HepG2 (cell line): ENCODE measurements around the gene CDH1. TPM values are rescaled to one million over a fixed set of nuclear protein-coding genes. Genes with fewer than 3 reads are reported as not detected.

ENCODE experiments used
- CENPT ChIP-seq: sonication (generic); formaldehyde crosslinking; IDR thresholded peaks from 2 replicates; pipeline ENCODE4 v1.8.0; 2022; ENCODE audit warnings: low read depth, mild to moderate bottlenecking, moderate library complexity, missing genetic modification reagents
- DRAP1 ChIP-seq: IDR thresholded peaks from 2 replicates; pipeline ENCODE4 v1.6.1; 2016; ENCODE audit warnings: missing genetic modification reagents, missing compliant biosample characterization
- GFI1 ChIP-seq: sonication (generic); formaldehyde crosslinking; IDR thresholded peaks from 2 replicates; pipeline ENCODE4 v1.5.0; 2020; ENCODE audit warnings: missing genetic modification reagents, mild to moderate bottlenecking, borderline replicate concordance
- HMGXB4 ChIP-seq, 2 experiments: sonication (generic) in 1 of 2; formaldehyde crosslinking in 1 of 2; IDR thresholded peaks; 2 replicates each; pipeline versions ENCODE4 v1.4.0 to v1.6.1; 2018 to 2020; ENCODE audit warnings: missing genetic modification reagents in 2 of 2, borderline replicate concordance in 1 of 2, low read depth in 1 of 2, mild to moderate bottlenecking in 1 of 2, missing biosample characterization in 1 of 2
- KLF12 ChIP-seq: sonication (generic); formaldehyde crosslinking; IDR thresholded peaks from 2 replicates; pipeline ENCODE4 v1.4.0; 2020; ENCODE audit warnings: missing genetic modification reagents, borderline replicate concordance
- NFKB2 ChIP-seq: sonication (generic); formaldehyde crosslinking; IDR thresholded peaks from 2 replicates; pipeline ENCODE4 v1.4.0; 2020; ENCODE audit warnings: missing genetic modification reagents, borderline replicate concordance
- NFYB ChIP-seq: sonication (generic); formaldehyde crosslinking; IDR thresholded peaks from 2 replicates; pipeline ENCODE4 v1.4.0; 2020; ENCODE audit warnings: missing genetic modification reagents
- RARG ChIP-seq: sonication (generic); formaldehyde crosslinking; IDR thresholded peaks from 2 replicates; pipeline ENCODE4 v1.4.0; 2020; ENCODE audit warnings: low read depth, mild to moderate bottlenecking, missing genetic modification reagents
- RBFOX2 ChIP-seq: fragments of 200-400 bp; formaldehyde crosslinking; IDR thresholded peaks from 2 replicates; pipeline ENCODE4 v1.6.1; 2017; ENCODE audit warnings: low read depth, mild to moderate bottlenecking, low read length
- USF2 ChIP-seq, 2 experiments: sonication (generic) in 1 of 2; formaldehyde crosslinking in 1 of 2; IDR thresholded peaks; 2 replicates each; pipeline versions ENCODE4 v1.5.1 to v1.6.1; 2011 to 2020; ENCODE audit warnings: borderline replicate concordance in 1 of 2, low read depth in 1 of 2, low read length in 1 of 2, mild to moderate bottlenecking in 1 of 2, missing genetic modification reagents in 1 of 2, moderate library complexity in 1 of 2
- ZNF337 ChIP-seq: sonication (generic); formaldehyde crosslinking; IDR thresholded peaks from 2 replicates; pipeline ENCODE4 v1.5.1; 2020; ENCODE audit warnings: missing genetic modification reagents, low read depth, mild to moderate bottlenecking, borderline replicate concordance
- ZNF446 ChIP-seq: sonication (generic); formaldehyde crosslinking; IDR thresholded peaks from 2 replicates; pipeline ENCODE4 v1.5.0; 2020; ENCODE audit warnings: mild to moderate bottlenecking, missing genetic modification reagents
- ZNF709 ChIP-seq: sonication (generic); formaldehyde crosslinking; IDR thresholded peaks from 2 replicates; pipeline ENCODE4 v1.5.0; 2020; ENCODE audit warnings: mild to moderate bottlenecking, missing genetic modification reagents
- ZSCAN25 ChIP-seq: sonication (generic); formaldehyde crosslinking; IDR thresholded peaks from 2 replicates; pipeline ENCODE4 v1.8.0; 2022; ENCODE audit warnings: mild to moderate bottlenecking, missing genetic modification reagents
- polyA plus RNA-seq, 8 experiments: library from polyadenylated mRNA; depleted of rRNA in 3 of 8; stranded (reverse) in 7 of 8; unstranded in 1 of 8; fragments of >200 nt; fragmentation: Illumina TruSeq in 4 of 8; extraction: Trizol in 4 of 8; gene quantifications; 2 replicates each; pipeline versions ENCODE4 v1.2.1 to v1.2.3, GENCODE V29; 2011 to 2016; ENCODE audit warnings: low read depth in 4 of 8, missing spikeins in 1 of 8, mixed read lengths in 1 of 8; ENCODE audit not compliant: insufficient read depth in 1 of 8
- total RNA-seq, 5 experiments: library from RNA; depleted of rRNA; stranded (reverse); fragments of >200 nt; fragmentation: Illumina TruSeq; extraction: Trizol; gene quantifications; 2 replicates each; pipeline ENCODE4 v1.2.3, GENCODE V29; 2016; ENCODE audit warnings: low read depth in 1 of 5
- TF ChIP-seq, protein P1 (sequence below), 2 experiments: fragments of 450-650 bp in 1 of 2; sonication (generic) in 1 of 2; formaldehyde crosslinking; IDR thresholded peaks; 2 replicates each; pipeline versions ENCODE4 v1.5.0 to v1.8.0; 2020 to 2022; ENCODE audit warnings: mild to moderate bottlenecking in 1 of 2, missing genetic modification reagents in 1 of 2
- TF ChIP-seq, protein P2 (sequence below): sonication (generic); formaldehyde crosslinking; IDR thresholded peaks from 2 replicates; pipeline ENCODE4 v1.5.0; 2020; ENCODE audit warnings: missing genetic modification reagents, mild to moderate bottlenecking, borderline replicate concordance
- TF ChIP-seq, protein P3 (sequence below): sonication (generic); formaldehyde crosslinking; IDR thresholded peaks from 2 replicates; pipeline ENCODE4 v1.4.0; 2020; ENCODE audit warnings: mild to moderate bottlenecking, low read depth, missing genetic modification reagents
- TF ChIP-seq, protein P4 (sequence below): sonication (generic); IDR thresholded peaks from 2 replicates; pipeline ENCODE4 v1.6.1; 2016; ENCODE audit warnings: low read depth, borderline replicate concordance

Gene CDH1
- total and polyA plus RNA-seq, 2 of the 13 experiments (the other 11 are each of a cell fraction or from before 2014, with no cell fraction given): 0.95 to 9.8 TPM

DNA sequence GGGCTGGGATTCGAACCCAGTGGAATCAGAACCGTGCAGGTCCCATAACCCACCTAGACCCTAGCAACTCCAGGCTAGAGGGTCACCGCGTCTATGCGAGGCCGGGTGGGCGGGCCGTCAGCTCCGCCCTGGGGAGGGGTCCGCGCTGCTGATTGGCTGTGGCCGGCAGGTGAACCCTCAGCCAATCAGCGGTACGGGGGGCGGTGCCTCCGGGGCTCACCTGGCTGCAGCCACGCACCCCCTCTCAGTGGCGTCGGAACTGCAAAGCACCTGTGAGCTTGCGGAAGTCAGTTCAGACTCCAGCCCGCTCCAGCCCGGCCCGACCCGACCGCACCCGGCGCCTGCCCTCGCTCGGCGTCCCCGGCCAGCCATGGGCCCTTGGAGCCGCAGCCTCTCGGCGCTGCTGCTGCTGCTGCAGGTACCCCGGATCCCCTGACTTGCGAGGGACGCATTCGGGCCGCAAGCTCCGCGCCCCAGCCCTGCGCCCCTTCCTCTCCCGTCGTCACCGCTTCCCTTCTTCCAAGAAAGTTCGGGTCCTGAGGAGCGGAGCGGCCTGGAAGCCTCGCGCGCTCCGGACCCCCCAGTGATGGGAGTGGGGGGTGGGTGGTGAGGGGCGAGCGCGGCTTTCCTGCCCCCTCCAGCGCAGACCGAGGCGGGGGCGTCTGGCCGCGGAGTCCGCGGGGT, at the start of gene CDH1 (continued):
- no peak for TF ChIP-seq USF2 (IDR thresholded peaks at IDR 0.05; ENCODE audit: low read depth, low read length)
- no peak; the same call in none of the 2 replicates for TF ChIP-seq USF2 (CRISPR knock-in tag; IDR thresholded peaks at IDR 0.05; ENCODE audit: borderline replicate concordance)
- peak; percentile 83 for TF ChIP-seq NFYB
- TF ChIP-seq RARG (CRISPR knock-in tag): no peak
- 0 out of 2 replicates have a peak, but pooled peaks have one; percentile 40 for TF ChIP-seq ZSCAN25 (CRISPR knock-in tag)
- no peak for TF ChIP-seq GFI1 (CRISPR knock-in tag)
- peak; percentile 21; the same call in 1 of the 2 replicates for TF ChIP-seq KLF12 (CRISPR knock-in tag)
- TF ChIP-seq, protein P1, sequence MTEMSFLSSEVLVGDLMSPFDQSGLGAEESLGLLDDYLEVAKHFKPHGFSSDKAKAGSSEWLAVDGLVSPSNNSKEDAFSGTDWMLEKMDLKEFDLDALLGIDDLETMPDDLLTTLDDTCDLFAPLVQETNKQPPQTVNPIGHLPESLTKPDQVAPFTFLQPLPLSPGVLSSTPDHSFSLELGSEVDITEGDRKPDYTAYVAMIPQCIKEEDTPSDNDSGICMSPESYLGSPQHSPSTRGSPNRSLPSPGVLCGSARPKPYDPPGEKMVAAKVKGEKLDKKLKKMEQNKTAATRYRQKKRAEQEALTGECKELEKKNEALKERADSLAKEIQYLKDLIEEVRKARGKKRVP (CRISPR knock-in tag; IDR thresholded peaks at IDR 0.05): no peak
- 0 out of 4 replicates have a peak, but pooled peaks of 1 of the 2 experiments have one; percentile 42 for TF ChIP-seq HMGXB4 (CRISPR knock-in tag; IDR thresholded peaks at IDR 0.05; ENCODE audit: borderline replicate concordance in 1 of 2, low read depth in 1 of 2)
- TF ChIP-seq RBFOX2: 0 out of 2 replicates have a peak, but pooled peaks have one; percentile 21
- TF ChIP-seq CENPT (CRISPR knock-in tag): no peak
- TF ChIP-seq DRAP1 (CRISPR knock-in tag): peak; percentile 44
- TF ChIP-seq ZNF709 (CRISPR knock-in tag): peak; percentile 74; the same call in 1 of the 2 replicates
- TF ChIP-seq, protein P2, sequence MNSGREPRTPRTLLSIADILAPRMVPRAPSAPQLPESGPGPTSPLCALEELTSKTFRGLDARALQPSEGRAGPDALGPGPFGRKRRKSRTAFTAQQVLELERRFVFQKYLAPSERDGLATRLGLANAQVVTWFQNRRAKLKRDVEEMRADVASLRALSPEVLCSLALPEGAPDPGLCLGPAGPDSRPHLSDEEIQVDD (CRISPR knock-in tag): peak; percentile 71; the same call in 1 of the 2 replicates
- TF ChIP-seq, protein P3, sequence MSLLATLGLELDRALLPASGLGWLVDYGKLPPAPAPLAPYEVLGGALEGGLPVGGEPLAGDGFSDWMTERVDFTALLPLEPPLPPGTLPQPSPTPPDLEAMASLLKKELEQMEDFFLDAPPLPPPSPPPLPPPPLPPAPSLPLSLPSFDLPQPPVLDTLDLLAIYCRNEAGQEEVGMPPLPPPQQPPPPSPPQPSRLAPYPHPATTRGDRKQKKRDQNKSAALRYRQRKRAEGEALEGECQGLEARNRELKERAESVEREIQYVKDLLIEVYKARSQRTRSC (CRISPR knock-in tag): 0 out of 2 replicates have a peak, but pooled peaks have one; percentile 67
- peak; percentile 29; the same call in 1 of the 2 replicates for TF ChIP-seq NFKB2 (CRISPR knock-in tag)
- 0 out of 2 replicates have a peak, but pooled peaks have one; percentile 73 for TF ChIP-seq ZNF446 (CRISPR knock-in tag)
- TF ChIP-seq ZNF337: 0 out of 2 replicates have a peak, but pooled peaks have one; percentile 35
- TF ChIP-seq, protein P4, sequence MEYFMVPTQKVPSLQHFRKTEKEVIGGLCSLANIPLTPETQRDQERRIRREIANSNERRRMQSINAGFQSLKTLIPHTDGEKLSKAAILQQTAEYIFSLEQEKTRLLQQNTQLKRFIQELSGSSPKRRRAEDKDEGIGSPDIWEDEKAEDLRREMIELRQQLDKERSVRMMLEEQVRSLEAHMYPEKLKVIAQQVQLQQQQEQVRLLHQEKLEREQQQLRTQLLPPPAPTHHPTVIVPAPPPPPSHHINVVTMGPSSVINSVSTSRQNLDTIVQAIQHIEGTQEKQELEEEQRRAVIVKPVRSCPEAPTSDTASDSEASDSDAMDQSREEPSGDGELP: 0 out of 2 replicates have a peak, but pooled peaks have one; percentile 9
